HG03139 (cell line): ENCODE results near the gene METTL25B.

Experiments used
- ATAC-seq: cut with Tn5 transposase; IDR thresholded peaks from one replicate; pipeline ENCODE4 v1.9.1; 2021; ENCODE audit not compliant: unreplicated experiment

Gene METTL25B

DNA sequence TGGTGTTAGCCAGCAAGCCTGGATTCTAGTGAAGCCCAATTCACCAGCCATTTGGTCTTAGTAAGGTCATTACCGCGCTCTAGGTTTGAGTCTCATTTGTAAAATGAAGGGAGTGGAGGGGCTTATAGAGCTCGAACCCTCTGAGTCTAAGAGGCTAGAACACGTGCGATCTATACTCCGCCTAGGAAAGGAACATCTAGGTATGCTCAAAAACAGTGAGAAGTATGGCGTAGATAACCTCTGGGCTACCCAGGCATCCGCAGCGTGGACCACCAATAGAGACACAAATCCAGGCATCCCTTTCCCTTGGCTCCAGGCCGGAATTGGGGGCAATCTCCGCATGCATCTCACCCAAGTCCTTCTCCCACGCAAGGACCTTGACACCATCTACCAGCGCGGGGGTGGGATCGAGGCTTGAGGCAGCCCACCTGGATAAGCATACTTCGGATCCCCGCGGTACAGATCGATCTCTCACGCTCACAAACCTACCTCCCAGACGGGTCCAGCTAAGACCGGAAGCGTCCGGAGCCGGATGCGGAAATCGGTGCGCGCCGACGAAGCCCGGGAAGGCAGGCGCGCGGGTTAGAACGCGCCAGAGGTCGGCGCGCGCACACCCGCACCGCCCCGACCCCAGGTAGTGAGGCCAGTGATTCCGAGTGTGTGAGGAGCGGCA, at the start of gene METTL25B:
Gene METTL25B, plus strand, starts transcription at position 544 of the 673 bp plus-strand sequence. CDS start 636 bp downstream, outside the sequence.
- peak; percentile 54 for ATAC-seq

DNA sequence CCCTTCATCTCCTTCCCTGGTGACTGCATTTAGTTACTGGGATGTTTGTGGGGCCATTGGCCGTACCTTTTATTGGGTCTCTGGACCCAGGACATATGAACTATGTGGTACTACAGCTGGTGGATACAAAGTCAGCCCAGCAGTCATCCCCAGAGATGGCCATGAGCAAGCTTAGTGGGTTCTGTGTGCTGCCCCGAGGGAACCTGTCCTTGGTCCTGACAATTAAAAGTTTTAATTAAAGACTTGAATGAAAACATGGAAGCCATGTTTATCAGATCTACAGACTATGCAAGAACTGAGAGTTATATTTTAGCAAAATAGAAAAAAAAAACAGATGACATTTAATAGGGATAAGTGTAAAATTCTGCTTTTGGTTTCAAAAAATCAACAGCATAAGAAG, 48.2 kb upstream of the METTL25B start:
- no peak for ATAC-seq

DNA sequence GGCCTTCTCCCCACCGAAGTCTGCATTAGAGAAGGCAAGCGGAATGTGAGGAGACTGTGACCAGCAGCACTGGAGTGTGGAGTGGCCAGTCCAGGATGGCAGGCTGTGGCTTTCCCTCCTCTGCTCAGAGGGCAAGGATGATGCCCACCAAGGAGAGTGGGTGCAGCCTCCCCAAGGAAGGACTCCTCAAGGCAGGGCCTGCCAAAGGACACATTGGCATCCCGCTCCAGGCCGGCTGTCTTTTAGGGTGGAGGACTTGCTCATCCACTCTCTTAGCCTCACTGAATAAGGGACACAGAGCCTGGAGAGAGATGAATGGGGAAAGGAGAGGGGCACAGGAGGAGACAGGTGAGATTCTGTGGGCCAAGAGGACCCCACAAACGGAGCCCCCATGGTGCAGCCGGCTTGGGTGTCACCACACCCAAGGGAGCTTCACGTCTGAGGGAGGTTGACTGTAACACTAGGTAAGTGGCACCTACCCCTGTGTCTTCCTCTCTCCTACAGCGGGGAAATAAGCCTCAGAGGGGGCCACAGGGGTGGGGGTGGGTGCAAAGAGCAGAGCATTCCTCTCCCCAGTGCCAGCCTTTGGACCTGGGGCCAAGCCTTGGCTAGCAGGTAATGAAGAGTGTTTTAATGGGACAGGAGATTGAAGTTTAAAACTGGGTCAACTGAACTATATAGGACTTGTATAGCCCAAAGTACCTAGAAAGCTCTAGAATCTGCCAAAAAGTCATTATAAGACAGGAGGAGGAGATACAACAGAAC, 46.9 kb upstream of the METTL25B start:
- ATAC-seq: no peak

DNA sequence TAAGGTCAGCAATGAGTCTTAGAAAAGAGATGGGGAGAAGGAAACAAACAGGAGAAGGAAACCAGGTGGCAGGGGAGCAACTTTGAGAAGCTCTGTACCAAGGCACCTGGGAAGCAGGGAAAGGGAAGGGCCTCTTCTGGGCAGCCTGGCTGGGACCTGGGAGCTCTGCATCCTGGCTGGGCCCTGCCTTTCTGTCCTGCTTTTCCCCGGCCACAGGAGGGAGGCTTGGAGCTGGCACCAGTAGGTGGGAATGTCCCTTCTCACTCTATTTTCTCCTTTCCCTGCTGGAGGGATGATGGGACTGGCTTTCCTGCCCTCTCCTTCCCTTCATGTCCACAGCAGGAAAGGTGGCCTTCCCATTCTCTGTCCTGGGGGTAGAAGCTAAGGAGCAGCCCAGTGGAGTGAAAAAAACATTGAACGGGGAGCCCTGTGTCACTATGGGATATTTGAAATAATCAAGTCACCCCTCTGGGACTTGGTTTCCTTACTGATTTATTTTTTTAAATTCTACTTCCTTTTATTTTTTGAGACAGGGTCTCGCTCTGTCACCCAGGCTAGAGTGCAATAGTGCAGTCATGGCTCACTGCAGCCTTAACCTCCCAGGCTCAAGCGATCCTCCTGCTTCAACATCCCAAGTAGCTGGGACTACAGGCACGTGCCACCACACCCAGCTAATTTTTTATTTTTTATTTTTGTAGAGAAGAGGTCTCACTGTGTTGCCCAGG, 45.9 kb upstream of the METTL25B start:
- no peak for ATAC-seq

DNA sequence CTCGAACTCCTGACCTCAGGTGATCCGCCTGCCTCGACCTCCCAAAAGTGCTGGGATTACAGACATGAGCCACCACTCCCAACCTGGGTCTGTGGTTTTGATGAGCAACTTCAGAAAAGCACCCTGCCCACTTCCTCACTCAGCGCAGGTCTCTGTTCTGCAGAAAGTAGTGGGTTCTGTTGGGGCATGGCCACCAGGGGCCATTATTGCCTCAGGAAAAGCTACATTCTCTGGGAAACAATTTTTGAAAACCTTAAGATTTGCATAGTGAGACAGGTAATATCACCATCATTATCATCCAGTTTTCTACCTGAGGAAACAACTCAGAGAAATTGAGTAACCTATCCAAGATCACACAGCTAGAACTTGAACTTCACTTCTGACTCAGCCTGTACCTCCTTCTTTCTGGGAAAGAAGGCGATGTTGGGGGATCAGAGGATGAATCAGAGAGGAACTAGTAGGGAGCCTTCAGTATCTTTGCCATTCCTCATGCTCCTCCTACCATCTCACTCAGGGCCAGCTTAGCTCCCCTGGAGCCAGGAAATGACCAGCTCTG, 44.0 kb upstream of the METTL25B start:
- no peak for ATAC-seq

DNA sequence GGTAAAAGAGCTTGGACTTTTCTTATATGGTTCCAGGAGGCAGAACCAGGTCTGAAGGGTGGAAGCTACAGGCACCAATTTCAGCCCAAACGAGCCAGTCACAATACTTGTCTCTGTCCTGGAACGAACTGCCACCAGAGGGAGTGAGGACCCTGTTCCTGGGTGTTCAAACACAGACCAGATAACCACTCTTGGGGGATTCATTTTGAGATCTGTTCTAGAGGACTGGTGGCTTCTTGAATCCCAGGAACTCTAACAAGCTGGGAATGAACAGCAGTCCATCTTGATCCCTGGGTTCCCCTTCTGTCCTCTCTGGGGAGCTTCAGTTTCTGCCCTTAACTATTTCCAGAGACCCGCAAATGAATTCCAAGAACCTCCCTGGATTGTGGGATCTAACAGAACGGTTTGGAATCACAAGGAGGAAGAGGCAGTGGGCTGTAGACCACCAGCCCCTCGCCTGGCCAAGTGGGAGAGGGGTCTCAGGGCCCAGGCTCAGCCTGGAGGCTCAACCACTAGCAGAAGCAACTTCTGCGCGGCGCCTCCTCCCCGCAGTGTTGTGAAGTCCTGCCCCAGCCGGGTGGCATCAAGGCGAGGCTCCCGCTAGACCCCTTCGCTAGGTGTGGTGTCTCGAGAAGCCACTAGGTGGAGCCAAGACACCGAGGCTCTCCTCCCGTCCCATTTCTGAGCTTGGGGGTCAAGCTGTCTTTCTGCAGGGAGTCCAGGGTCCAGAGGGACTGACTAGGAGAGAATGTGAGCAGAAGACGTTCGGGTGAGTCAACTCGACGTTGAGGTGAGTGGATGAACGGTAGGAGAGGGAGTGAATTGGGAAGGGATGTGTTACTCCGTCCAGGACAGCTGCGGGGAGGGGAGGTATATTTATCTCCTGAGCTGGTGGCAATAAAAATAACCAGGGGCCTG, 39.0 kb upstream of the METTL25B start:
- no peak for ATAC-seq

DNA sequence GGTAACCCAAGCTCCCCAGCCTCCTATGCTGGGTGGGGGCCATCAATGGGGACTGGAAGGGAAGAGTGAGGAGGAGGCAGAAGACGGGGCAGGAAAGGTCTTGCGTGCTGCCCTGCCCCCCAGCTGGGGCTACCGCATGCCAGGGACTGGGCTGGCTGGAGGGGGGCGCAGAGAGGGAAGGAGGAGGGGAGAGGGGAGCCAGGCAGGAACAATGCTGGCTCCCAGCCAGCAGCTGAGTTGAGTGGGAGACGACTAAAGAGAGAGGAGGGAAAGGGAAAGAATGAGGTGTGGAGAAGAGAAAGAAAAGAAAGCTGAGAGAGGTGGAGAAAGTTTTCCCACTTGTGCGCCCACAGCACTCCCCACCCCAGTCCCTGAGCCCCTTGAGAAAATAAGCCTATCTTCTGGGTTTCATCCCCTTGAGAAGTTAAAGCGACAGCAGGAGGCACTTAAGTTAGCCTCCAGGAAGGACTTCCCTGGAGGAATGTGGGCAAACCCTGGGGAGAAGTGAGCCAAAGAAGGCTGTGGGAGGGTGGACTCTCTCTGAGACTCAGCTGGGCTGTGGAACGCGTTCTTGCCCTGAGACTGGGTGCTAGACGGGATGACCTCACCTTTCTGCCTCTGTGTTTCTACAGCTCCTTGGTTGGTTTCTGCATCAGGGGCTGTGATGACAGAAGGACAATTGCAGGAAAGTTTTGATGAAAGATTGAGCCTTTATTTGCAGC, 38.2 kb upstream of the METTL25B start:
- no peak for ATAC-seq

DNA sequence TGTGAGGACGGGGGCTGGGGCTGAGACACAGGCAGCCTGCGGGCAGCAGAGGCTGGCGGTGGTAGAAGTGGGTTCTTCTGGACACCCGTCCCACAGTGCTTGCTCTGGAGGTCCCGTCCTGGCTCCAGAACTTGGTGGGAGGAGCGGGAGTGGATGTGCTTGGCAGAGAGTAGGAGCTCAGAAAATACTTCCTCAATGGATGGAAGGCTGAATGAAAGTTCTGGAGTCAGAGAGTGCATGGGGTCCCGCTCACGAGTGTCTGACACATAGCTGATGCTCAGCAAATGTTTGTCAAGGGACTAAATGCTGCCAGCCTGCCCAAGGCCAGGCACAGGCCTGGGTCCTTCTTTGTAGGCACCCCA, 37.6 kb upstream of the METTL25B start:
- no peak for ATAC-seq

DNA sequence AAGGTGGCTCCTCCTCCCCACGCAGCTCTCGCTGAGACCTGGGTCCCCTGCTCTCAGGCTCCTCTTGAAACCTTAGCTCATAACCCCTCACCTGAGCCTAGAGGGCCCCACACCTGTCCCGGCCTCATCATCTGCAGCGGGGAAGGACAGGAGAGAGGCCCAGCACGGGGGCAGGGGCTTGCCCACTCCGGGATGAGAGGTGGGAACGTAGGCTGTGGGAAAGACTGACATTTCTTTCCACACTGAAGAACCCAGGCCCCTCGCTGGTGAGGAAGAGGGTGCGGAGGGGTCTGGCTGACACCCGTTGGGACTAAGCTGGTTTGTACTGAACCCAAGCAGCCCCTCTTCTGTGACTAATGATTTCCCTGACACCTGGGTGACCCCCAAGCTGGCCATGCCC, 37.1 kb upstream of the METTL25B start:
- no peak for ATAC-seq

DNA sequence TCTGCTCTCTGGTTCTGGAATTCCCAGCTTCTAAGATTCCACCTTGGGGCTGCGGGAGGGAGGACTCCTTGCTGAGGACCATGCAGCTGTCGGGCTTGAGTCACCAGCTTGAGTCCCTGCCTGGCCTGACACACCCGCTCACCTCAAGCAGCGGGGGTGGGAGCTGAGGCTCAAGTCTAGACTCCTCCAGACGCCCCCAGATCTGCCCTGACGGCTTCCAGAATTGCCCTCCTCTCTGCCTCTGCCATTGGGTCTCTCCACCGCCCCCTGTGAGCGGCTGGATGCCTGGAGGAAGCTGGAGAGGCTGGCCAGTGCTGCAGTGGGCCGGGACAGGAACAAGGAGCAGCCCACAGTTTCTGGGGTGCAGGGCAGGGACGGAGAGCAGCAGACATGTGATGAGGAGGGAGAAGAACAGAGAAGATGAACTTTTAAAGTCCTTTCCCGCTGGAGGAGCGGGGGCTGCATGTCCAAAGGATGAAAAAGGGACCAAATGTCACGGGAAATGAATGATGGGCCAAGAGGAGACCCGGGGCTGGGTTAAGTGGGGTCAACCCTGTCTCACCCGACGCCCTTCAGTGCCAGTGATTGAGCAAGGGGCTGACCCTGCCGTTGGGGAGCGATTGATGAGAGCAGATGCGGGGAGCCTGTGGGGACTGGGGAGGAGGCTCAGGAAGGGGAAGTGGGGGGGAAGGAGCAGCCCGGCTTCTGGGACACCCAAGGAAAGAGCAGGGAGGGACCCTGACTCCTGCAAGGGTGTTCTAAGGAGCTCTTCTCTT, 36.4 kb upstream of the METTL25B start:
- ATAC-seq: no peak

DNA sequence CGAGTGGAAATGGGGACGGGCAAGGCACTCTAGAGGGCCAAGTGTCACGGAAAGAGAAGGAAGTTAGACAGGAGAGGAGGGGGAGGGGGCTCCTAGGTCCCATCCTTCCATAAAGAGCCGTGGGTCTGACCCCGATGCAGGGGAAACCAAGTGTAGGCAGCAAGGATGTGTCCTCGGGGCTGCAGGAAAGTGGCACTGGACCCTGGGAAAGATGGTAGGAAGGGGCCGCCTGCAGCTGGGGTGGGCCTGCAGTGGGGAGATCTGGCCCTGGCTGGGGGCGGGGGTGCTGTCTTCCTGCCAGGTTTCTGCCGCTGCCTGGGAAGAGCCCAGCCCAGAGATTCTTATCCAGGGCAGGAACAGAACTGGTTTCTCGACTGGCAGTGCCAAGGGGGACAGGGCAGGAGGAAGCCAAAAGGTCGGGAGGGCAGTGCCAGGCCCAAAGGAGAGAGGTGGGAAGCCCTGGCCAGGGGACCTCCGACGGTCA, 35.8 kb upstream of the METTL25B start:
- no peak for ATAC-seq

DNA sequence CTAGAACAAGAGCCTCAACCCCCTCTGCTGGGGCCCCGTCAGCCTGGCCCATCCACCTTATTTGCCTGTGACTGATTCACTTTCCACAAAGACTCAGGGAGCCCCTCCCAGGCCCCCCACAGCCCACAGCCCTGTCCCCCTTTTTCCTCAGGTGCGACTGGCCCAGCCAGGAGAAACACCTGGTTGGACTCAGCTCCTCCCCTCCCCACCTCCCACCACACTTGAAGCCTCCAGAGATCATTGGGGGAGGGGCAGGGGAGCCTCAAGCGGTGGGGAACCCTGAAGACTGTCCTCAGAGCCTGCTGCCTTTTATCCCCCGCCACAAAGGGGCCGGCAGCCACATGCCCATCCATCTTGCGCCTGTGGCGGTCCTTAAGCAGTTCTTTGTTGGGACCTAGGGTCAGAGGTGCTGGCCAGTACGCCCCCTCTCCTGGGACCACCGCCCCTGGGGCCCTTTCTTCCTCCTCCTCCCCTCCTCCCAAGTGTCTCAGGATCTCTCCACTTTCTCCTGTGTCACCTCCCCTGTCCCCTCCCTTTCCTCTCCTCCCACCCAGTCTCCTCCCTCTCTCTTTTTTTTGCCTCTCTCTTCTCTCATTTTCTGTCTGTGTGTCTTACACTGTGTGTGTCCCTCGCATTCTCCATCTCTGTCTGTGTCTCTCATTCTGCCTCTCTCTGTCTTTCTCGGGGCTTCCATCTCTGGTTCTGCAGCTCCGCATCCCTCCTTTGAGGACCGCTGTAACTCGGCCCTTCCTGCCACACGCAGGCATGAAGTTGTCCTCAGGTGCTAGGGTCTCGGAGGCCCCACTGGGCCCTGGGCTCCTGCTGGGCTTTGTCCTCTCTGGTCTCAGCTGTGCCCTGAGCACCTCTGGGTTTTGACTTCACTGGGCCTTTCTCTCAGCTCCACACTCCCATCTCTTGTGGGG, 35.1 kb upstream of the METTL25B start:
- ATAC-seq: no peak

DNA sequence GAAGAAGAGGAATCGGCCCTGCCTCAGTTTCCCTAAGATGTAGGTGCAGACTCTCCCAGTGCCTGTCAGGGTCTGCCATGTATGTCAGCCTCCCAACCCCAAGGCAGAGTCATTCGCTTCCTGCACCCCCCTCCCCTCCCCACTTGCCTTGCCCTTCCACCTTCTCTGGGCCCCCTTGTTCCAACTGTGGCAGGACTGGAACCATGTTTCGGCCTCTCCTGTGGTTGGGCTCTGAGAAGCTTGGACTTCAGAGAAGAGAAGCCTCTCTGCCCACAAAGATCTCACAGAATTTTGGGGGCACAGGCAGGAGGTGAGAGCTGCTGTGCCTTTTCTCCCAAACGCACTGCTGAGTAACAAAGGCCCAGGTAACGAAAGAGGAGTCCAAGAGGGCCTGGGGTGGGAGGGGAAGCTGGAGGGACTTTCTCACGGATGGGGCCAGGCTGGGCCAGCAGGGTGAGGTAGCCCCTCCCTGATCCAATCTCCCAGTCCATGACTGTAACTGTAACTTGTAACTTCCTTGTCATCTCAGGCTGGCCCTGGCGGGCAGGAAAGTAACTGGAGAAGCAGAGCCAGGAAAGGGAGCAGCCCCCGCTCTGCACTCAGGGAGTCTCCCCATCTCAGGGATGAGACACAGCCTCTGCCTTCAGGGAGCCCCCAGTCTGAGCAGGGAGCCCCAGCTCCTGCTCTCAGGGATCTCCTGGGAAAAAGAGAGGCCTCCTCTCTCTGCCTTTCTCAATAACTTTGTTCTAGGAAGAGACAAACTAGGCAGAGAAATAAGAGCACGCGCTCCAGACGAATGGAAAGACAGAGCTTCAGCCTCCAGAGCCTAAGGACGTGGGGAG, 34.2 kb upstream of the METTL25B start:
- ATAC-seq: no peak

DNA sequence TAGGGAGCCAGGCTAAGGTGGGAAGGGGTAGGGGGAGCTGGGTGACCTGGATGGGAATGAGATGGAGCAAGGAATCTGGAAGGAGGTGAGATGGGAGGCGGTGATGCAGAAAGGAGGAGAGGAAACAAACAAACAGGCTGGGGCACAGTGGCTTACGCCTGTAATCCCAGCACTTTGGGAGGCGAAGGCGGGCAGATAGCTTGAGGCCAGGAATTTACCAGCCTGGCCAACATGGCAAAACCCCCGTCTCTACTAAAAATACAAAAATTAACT, 33.6 kb upstream of the METTL25B start:
- ATAC-seq: no peak

DNA sequence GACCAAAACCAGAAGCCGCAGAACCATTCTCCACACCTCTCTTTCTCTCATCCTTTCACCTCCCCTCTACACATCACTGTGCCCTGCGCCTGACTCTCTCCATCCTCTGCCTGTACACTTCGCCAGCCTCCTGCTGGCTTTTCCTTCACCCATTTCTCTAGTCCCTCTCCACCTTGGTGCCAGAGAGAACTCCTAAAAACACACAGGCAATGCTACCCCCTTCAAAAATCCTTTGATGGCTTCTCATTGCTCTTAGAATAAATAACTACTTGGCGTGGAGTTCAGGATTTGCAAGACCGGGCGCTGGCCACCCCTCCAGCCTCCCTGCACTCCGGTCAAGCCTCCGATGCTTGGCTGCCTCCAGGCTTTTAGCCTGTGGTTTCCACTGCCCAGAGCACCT, 31.5 kb upstream of the METTL25B start:
- no peak for ATAC-seq

DNA sequence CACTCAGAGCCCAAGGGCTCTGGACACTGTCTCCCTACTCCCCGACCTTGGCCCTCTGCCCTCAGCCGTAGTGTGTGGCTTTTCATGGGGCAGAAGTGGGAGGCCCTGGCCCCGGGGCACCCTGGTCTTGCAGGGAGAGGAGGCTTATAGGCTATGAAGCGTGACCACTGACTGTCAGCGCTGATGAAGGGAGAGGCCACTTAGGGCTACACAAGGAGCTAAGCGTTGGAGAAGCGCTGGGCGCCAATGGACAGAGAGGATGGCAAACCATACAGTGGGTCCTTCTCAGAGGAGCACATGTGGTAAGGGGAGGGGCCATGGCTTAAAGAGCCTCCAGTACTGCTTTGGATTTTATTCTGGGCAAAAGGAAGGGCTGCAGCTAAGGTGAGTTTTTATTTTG, 30.8 kb upstream of the METTL25B start:
- ATAC-seq: no peak

DNA sequence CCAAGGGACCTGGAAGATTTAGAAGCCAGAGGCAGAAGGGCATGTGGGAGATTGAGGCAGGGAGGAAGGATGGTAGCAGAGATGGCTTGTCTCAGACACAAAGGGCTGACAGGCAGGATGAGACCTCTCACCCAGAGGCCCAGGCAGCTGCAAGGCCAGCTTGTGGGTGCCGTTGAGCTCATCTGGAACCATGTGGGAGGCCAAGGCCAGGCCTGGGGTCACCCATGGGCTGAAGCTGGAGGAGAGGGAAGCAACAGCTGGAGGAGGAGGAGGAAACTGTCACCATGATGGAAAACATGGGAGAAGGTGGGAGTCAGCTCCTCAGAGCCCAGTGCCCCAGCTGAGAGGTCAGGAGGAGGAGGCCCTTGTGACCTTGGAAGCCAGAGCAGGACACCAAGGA, 29.3 kb upstream of the METTL25B start:
- no peak for ATAC-seq
